Cardiac muscle cell (in vitro differentiated cells and primary cell): ENCODE results near the gene IL1RN. TPM values are rescaled to one million over a fixed set of nuclear protein-coding genes. Genes with fewer than 3 reads are reported as not detected.

Experiments
- DNase-seq, 2 donors: peaks; one replicate each; pipeline versions ENCODE4 v3.0.0 to v3.0.0-alpha.2; 2010 to 2017; ENCODE audit warnings: low read depth in 1 of 2, low spot score in 1 of 2
- H3K27ac ChIP-seq: fragments of 200-600 bp; sonication (generic); 2 replicates; pipeline ENCODE4 v1.5.1; 2016
- H3K27me3 ChIP-seq: fragments of 200-600 bp; sonication (generic); 2 replicates; pipeline ENCODE4 v1.6.0; 2016; ENCODE audit warnings: control low read depth
- H3K36me3 ChIP-seq: fragments of 200-600 bp; sonication (generic); 2 replicates; pipeline ENCODE4 v1.5.1; 2016; ENCODE audit warnings: control low read depth
- H3K4me1 ChIP-seq: fragments of 200-600 bp; sonication (generic); 2 replicates; pipeline ENCODE4 v1.8.1; 2017; ENCODE audit warnings: low read depth, mild to moderate bottlenecking, mixed run types
- H3K4me3 ChIP-seq: fragments of 200-600 bp; sonication (generic); 2 replicates; pipeline ENCODE4 v1.5.1; 2016; ENCODE audit warnings: mild to moderate bottlenecking
- H3K9me3 ChIP-seq: fragments of 200-600 bp; sonication (generic); 2 replicates; pipeline ENCODE4 v1.5.1; 2017; ENCODE audit warnings: low read depth, mild to moderate bottlenecking, control low read depth
- CTCF ChIP-seq: IDR thresholded peaks from 2 replicates; pipeline ENCODE4 v1.5.1; 2012; ENCODE audit warnings: low read depth, mild to moderate bottlenecking, low read length
- polyA plus RNA-seq: library from polyadenylated mRNA; unstranded; fragments of >200 nt; fragmentation: Nextera tagmentation; extraction: Ambion mirVana; gene quantifications from 2 replicates; pipeline ENCODE4 v1.2.1, GENCODE V29; 2016
- total RNA-seq: library from RNA; depleted of rRNA; stranded (reverse); fragments of >200 nt; gene quantifications from 2 replicates; pipeline ENCODE4 v1.2.3, GENCODE V29; 2016

IL1RN gene
- total and polyA plus RNA-seq, 2 experiments from 2014 or later, result not detected

GRCh38 chr2:113169586-113169985 is 42.2 kb downstream of the IL1RN start:
- no peaks in the 10 kb centered on the region for H3K36me3 ChIP-seq

GRCh38 chr2:113171334-113172075 is 44.1 kb downstream of the IL1RN start:
- Histone ChIP-seq H3K27me3 (no peaks in the 10 kb centered on the region), H3K27ac (no peak overlapping the region), H3K4me1 (no peaks in the 10 kb centered on the region), H3K36me3 (no peaks in the 10 kb centered on the region), H3K4me3 (no peak overlapping the region), H3K9me3 (no peaks in the 10 kb centered on the region)
- no peak for TF ChIP-seq CTCF
- DNase-seq, result no peak

More at GRCh38 chr2:113169586-113169985, 42.2 kb downstream of the IL1RN start:
- TF ChIP-seq CTCF, result no peak
- Histone ChIP-seq H3K27me3 (no peaks in the 10 kb centered on the region), H3K4me3 (no peak overlapping the region), H3K9me3 (no peaks in the 10 kb centered on the region), H3K27ac (no peak overlapping the region), H3K4me1 (no peaks in the 10 kb centered on the region)
- DNase-seq, result no peak

GRCh38 chr2:113172721-113173541 is 45.5 kb downstream of the IL1RN start:
- Histone ChIP-seq H3K27ac (no peak overlapping the region), H3K36me3 (no peaks in the 10 kb centered on the region), H3K4me1 (no peaks in the 10 kb centered on the region), H3K4me3 (no peak overlapping the region), H3K27me3 (no peaks in the 10 kb centered on the region), H3K9me3 (no peaks in the 10 kb centered on the region)
- no peak for TF ChIP-seq CTCF
- no peak for DNase-seq

GRCh38 chr2:113173542-113174375 is 46.4 kb downstream of the IL1RN start, which contains the start of gene PSD4:
Gene PSD4 (plus strand): TSS chr2:113173971. CDS start chr2:113182457, 8,486 bp downstream.
- peak in 1 of 2 donors; percentile 49 for DNase-seq
- H3K4me1 ChIP-seq, result no peaks in the 10 kb centered on the region

More at GRCh38 chr2:113173542-113174375, 46.4 kb downstream of the IL1RN start, which contains the start of gene PSD4:
- Histone ChIP-seq H3K9me3 (no peaks in the 10 kb centered on the region), H3K36me3 (no peaks in the 10 kb centered on the region), H3K27me3 (no peaks in the 10 kb centered on the region), H3K27ac (no peak within 1 kb of the TSS), H3K4me3 (no peak within 1 kb of the TSS)
- no peak for TF ChIP-seq CTCF
